Lower lobe of right lung (tissue), 2 donors: ENCODE measurements around the gene DNMBP. TPM values are rescaled to one million over a fixed set of nuclear protein-coding genes. Genes with fewer than 3 reads are reported as not detected.
"Not testable (repeated sequence)": the region's sequence is repeated elsewhere in the genome, so short reads cannot be mapped to it uniquely, and the experiment has no call there.

Experiments used
- ATAC-seq, 2 donors: fragments of 200-7000 bp; cut with Tn5 transposase; one replicate each; pipeline ENCODE4 v1.9.1; 2020 to 2022; ENCODE audit warnings: mild to moderate bottlenecking in 2 of 2, moderate library complexity in 2 of 2
- DNase-seq: peaks from one replicate; pipeline ENCODE4 v3.0.0-alpha.2; 2020
- H3K27ac ChIP-seq: fragments of 200-600 bp; one replicate; pipeline ENCODE4 v1.8.0; 2022
- H3K27me3 ChIP-seq: fragments of 200-600 bp; one replicate; pipeline ENCODE4 v1.8.0; 2022; ENCODE audit warnings: low read depth
- H3K36me3 ChIP-seq: fragments of 200-600 bp; one replicate; pipeline ENCODE4 v1.8.0; 2022; ENCODE audit warnings: mild to moderate bottlenecking
- H3K4me1 ChIP-seq: fragments of 200-600 bp; one replicate; pipeline ENCODE4 v1.8.0; 2022
- H3K4me3 ChIP-seq: fragments of 200-600 bp; one replicate; pipeline ENCODE4 v1.8.0; 2022; ENCODE audit warnings: mild to moderate bottlenecking
- H3K9me3 ChIP-seq: fragments of 200-600 bp; one replicate; pipeline ENCODE4 v1.8.0; 2022
- CTCF ChIP-seq: fragments of 200-600 bp; IDR thresholded peaks from one replicate; pipeline ENCODE4 v1.8.0; 2022; ENCODE audit warnings: antibody characterized with exemption, mild to moderate bottlenecking
- intact Hi-C: fragments of 100-400 bp; cut with DNase I; formaldehyde crosslinking; loops from one replicate; pipeline ENCODE4 v1.11.0; 2022
- total RNA-seq: library from RNA; stranded (reverse); fragmentation: NEBNext Ultra II Directional; extraction: Animal tissue kit (Norgen Biotek cat#: 25700); gene quantifications from one replicate; pipeline ENCODE4 v1.2.1, GENCODE V29; 2021
- donor health status: DM: no; HTN: yes; CAD: no; lungs with severe emphysema.

Gene DNMBP
- total RNA-seq, 1 donor from 2014 or later = 13.7 TPM

GRCh38 chr10:99913831-99914235 is 95.9 kb downstream of the DNMBP start:
- Histone ChIP-seq H3K9me3 (no peaks in the 10 kb centered on the region), H3K4me3 (no peak overlapping the region), H3K27me3 (no peaks in the 10 kb centered on the region), H3K4me1 (peaks cover 11% of the 10 kb centered on the region), H3K36me3 (peaks cover 4% of the 10 kb centered on the region), H3K27ac (no peak overlapping the region)
- DNase-seq (no peak), ATAC-seq (peak in 1 of 2 donors; percentile 74)
- no peak for TF ChIP-seq CTCF
- intact Hi-C loops = no loop called here

- intact Hi-C loops = no loop called here
- no peak for TF ChIP-seq CTCF
- Histone ChIP-seq H3K27me3 (no peaks in the 10 kb centered on the region), H3K9me3 (no peaks in the 10 kb centered on the region), H3K27ac (no peak overlapping the region), H3K4me3 (no peak overlapping the region), H3K4me1 (peaks cover 4% of the 10 kb centered on the region), H3K36me3 (peaks cover 22% of the 10 kb centered on the region)
- DNase-seq (no peak), ATAC-seq (no peak)
Observed at GRCh38 chr10:99912041-99912440, 97.7 kb downstream of the DNMBP start.

GRCh38 chr10:99908512-99908911 is 101.2 kb downstream of the DNMBP start:
- Histone ChIP-seq H3K9me3 (no peaks in the 10 kb centered on the region), H3K27ac (no peak overlapping the region), H3K4me1 (peaks cover 4% of the 10 kb centered on the region), H3K4me3 (no peak overlapping the region), H3K36me3 (peaks cover 54% of the 10 kb centered on the region), H3K27me3 (no peaks in the 10 kb centered on the region)
- TF ChIP-seq CTCF = no peak
- intact Hi-C loops = no loop called here
- no peak for DNase-seq
- ATAC-seq = no peak

- no peak for DNase-seq
- intact Hi-C loops = no loop called here
- H3K27ac ChIP-seq = no peak overlapping the region
Observed at GRCh38 chr10:99906470-99906869, 103.3 kb downstream of the DNMBP start.

DNA sequence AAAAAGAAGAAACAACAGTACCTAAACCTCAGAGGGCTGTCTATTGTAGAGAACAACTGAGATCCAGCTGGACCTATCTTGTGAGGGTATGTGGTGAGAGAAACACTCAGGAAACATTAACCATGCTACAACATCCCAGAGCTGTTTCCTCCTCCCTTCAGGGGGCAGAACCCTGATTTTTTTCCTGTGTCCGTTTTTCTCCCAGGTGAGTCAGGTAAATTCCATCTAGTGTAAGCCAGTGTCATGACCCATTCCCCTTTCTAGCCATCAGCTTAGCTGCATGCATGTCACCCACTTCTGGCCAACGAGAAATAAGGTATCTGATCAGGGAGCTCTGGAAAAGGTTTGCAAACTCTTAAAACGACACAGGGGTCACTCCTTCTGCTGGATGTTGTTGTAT is 103.8 kb downstream of the DNMBP start:
- no peak for TF ChIP-seq CTCF
- ATAC-seq (no peak), DNase-seq (no peak)
- H3K27me3 ChIP-seq = no peaks in the 10 kb centered on the region
- H3K9me3 ChIP-seq = no peaks in the 10 kb centered on the region
- intact Hi-C loops = no loop called here
- H3K4me3 ChIP-seq = no peak overlapping the region
- H3K4me1 ChIP-seq = no peaks in the 10 kb centered on the region
- no peak overlapping the region for H3K27ac ChIP-seq
- H3K36me3 ChIP-seq = peaks cover 60% of the 10 kb centered on the region

More at GRCh38 chr10:99906470-99906869, 103.3 kb downstream of the DNMBP start:
- no peak overlapping the region for H3K4me3 ChIP-seq
- H3K4me1 ChIP-seq = no peaks in the 10 kb centered on the region
- H3K27me3 ChIP-seq = no peaks in the 10 kb centered on the region
- H3K9me3 ChIP-seq = no peaks in the 10 kb centered on the region
- no peak for TF ChIP-seq CTCF
- peak in 1 of 2 donors; percentile 21 for ATAC-seq
- peaks cover 57% of the 10 kb centered on the region for H3K36me3 ChIP-seq

DNA sequence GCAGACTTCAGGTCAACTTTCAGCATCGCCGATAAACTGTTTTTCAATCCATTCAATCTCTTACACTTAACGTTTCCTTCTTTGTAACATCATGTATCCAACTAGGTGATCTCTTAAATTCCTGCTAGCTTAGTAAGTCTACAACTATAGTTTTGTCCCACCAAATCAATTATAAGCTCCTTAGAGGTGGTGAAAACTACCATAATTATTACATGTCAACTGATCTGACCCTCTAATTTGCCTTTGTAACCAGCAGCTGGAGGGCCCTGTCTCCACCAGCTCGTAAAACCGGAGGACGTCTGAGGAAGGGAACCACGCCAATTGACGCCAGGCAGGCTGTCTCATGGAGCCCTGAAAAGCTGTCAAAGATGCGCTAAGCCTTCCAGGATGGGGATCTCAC is 113.9 kb downstream of the DNMBP start:
- ATAC-seq (no peak), DNase-seq (no peak)
- peaks cover 79% of the 10 kb centered on the region for H3K36me3 ChIP-seq
- TF ChIP-seq CTCF = no peak
- intact Hi-C loops = no loop called here
- H3K9me3 ChIP-seq = no peaks in the 10 kb centered on the region
- no peak overlapping the region for H3K4me3 ChIP-seq
- no peaks in the 10 kb centered on the region for H3K4me1 ChIP-seq
- no peak overlapping the region for H3K27ac ChIP-seq
- H3K27me3 ChIP-seq = no peaks in the 10 kb centered on the region

GRCh38 chr10:99895066-99895465 is 114.7 kb downstream of the DNMBP start:
- H3K4me1 ChIP-seq, ATAC-seq, H3K4me3 ChIP-seq, H3K27me3 ChIP-seq, H3K9me3 ChIP-seq, H3K27ac ChIP-seq, DNase-seq, intact Hi-C loops: not testable (repeated sequence)
- H3K36me3 ChIP-seq = peaks cover 74% of the 10 kb centered on the region
